ENCODE results near the gene LSAMP.
"Not testable (repeated sequence)": the region's sequence is repeated elsewhere in the genome, so short reads cannot be mapped to it uniquely, and the experiment has no call there.

LSAMP gene

GRCh38 chr3:115862849-115863248 lies 582.4 kb downstream of the LSAMP start:
- no peak for DNase-seq

GRCh38 chr3:115862099-115862498 lies 583.2 kb downstream of the LSAMP start:
- DNase-seq: no peak

GRCh38 chr3:115861166-115861733 lies 584.0 kb downstream of the LSAMP start:
- DNase-seq: no peak

- no peak for DNase-seq
Observed at GRCh38 chr3:115860766-115861165, 584.5 kb downstream of the LSAMP start.

- no peak for DNase-seq
Observed at GRCh38 chr3:115859002-115859807, 586.1 kb downstream of the LSAMP start.

- no peak for DNase-seq
Observed at GRCh38 chr3:115857518-115858136, 587.7 kb downstream of the LSAMP start.

GRCh38 chr3:115855911-115856310 lies 589.4 kb downstream of the LSAMP start:
- no peak for DNase-seq

GRCh38 chr3:115853104-115853503 lies 592.2 kb downstream of the LSAMP start:
- DNase-seq: no peak

GRCh38 chr3:115852278-115852677 lies 593.0 kb downstream of the LSAMP start:
- DNase-seq: no peak

- DNase-seq: no peak
Observed at GRCh38 chr3:115851571-115851970, 593.7 kb downstream of the LSAMP start.

- no peak for DNase-seq
Observed at GRCh38 chr3:115848641-115849040, 596.6 kb downstream of the LSAMP start.

- no peak for DNase-seq
Observed at GRCh38 chr3:115845986-115846385, 599.3 kb downstream of the LSAMP start.

- DNase-seq: not testable (repeated sequence)
Observed at GRCh38 chr3:115844729-115845128, 600.6 kb downstream of the LSAMP start.

- DNase-seq: no peak
Observed at GRCh38 chr3:115843206-115843605, 602.1 kb downstream of the LSAMP start.

- DNase-seq: no peak
Observed at GRCh38 chr3:115839246-115839645, 606.0 kb downstream of the LSAMP start.

- DNase-seq: no peak
Observed at GRCh38 chr3:115838786-115839185, 606.5 kb downstream of the LSAMP start.

- peak; percentile 36 for DNase-seq
Observed at GRCh38 chr3:115836944-115837343, 608.3 kb downstream of the LSAMP start.

- no peak for DNase-seq
Observed at GRCh38 chr3:115835946-115836345, 609.3 kb downstream of the LSAMP start.

- DNase-seq: no peak
Observed at GRCh38 chr3:115834068-115834467, 611.2 kb downstream of the LSAMP start.

GRCh38 chr3:115833074-115833473 lies 612.2 kb downstream of the LSAMP start:
- no peak for DNase-seq

GRCh38 chr3:115832265-115832664 lies 613.0 kb downstream of the LSAMP start:
- no peak for DNase-seq

GRCh38 chr3:115831864-115832263 lies 613.4 kb downstream of the LSAMP start:
- no peak for DNase-seq

GRCh38 chr3:115830764-115831395 lies 614.4 kb downstream of the LSAMP start:
- DNase-seq: no peak

- DNase-seq: no peak
Observed at GRCh38 chr3:115828401-115828800, 616.9 kb downstream of the LSAMP start.

Measured in suppressor macrophage treated with lipopolysaccharide for 4 hours (primary cell).